CD4-positive, alpha-beta T cell treated with Interleukin-17A for 4 hours (primary cell): ENCODE results near the gene TENM4.

Source experiments
- DNase-seq: peaks from one replicate; pipeline ENCODE4 v3.0.0-alpha.2; 2020; ENCODE audit warnings: mixed read lengths

Gene TENM4

GRCh38 chr11:78869293-78869692 lies 571.5 kb downstream of the TENM4 start:
- no peak for DNase-seq

- DNase-seq: no peak
Measured at GRCh38 chr11:78868563-78868962, 572.3 kb downstream of the TENM4 start.

GRCh38 chr11:78860720-78861422 lies 580.0 kb downstream of the TENM4 start:
- no peak for DNase-seq

GRCh38 chr11:78857688-78858087 lies 583.1 kb downstream of the TENM4 start:
- no peak for DNase-seq

GRCh38 chr11:78856211-78856610 lies 584.6 kb downstream of the TENM4 start:
- no peak for DNase-seq

- no peak for DNase-seq
Measured at GRCh38 chr11:78855116-78855515, 585.7 kb downstream of the TENM4 start.

- DNase-seq: no peak
Measured at GRCh38 chr11:78853521-78853920, 587.3 kb downstream of the TENM4 start.

GRCh38 chr11:78851878-78852586 lies 588.8 kb downstream of the TENM4 start:
- DNase-seq: no peak

- DNase-seq: no peak
Measured at GRCh38 chr11:78850078-78850477, 590.8 kb downstream of the TENM4 start.

- no peak for DNase-seq
Measured at GRCh38 chr11:78846269-78846668, 594.6 kb downstream of the TENM4 start.

GRCh38 chr11:78845496-78845895 lies 595.3 kb downstream of the TENM4 start:
- DNase-seq: no peak

- DNase-seq: no peak
Measured at GRCh38 chr11:78841456-78842060, 599.3 kb downstream of the TENM4 start.

- no peak for DNase-seq
Measured at GRCh38 chr11:78840623-78841022, 600.2 kb downstream of the TENM4 start.

- DNase-seq: no peak
Measured at GRCh38 chr11:78840200-78840599, 600.6 kb downstream of the TENM4 start.

- no peak for DNase-seq
Measured at GRCh38 chr11:78838417-78838816, 602.4 kb downstream of the TENM4 start.

- DNase-seq: no peak
Measured at GRCh38 chr11:78835646-78836045, 605.2 kb downstream of the TENM4 start.

- no peak for DNase-seq
Measured at GRCh38 chr11:78834886-78835285, 605.9 kb downstream of the TENM4 start.

GRCh38 chr11:78833237-78833636 lies 607.6 kb downstream of the TENM4 start:
- no peak for DNase-seq

GRCh38 chr11:78832226-78832947 lies 608.4 kb downstream of the TENM4 start:
- DNase-seq: no peak

GRCh38 chr11:78831571-78831970 lies 609.3 kb downstream of the TENM4 start:
- DNase-seq: no peak

GRCh38 chr11:78830277-78830819 lies 610.5 kb downstream of the TENM4 start:
- DNase-seq: no peak

- DNase-seq: no peak
Measured at GRCh38 chr11:78829146-78829545, 611.7 kb downstream of the TENM4 start.

- DNase-seq: no peak
Measured at GRCh38 chr11:78828676-78829075, 612.2 kb downstream of the TENM4 start.
